Fibroblast of lung (primary cell): ENCODE data around the gene PEX11B. TPM values are rescaled to one million over a fixed set of nuclear protein-coding genes. Genes with fewer than 3 reads are reported as not detected.

Source experiments
- DNase-seq, 2 donors: peaks; one replicate each; pipeline versions ENCODE4 v3.0.0 to v3.0.0-alpha.2; 2010; ENCODE audit warnings: low read depth in 2 of 2
- H2AFZ ChIP-seq: 2 replicates; pipeline ENCODE4 v1.5.1; 2012; ENCODE audit warnings: low read length, control low read depth, inconsistent platforms
- H3K27ac ChIP-seq: 2 replicates; pipeline ENCODE4 v1.5.1; 2011; ENCODE audit warnings: low read length, control low read depth; ENCODE audit not compliant: insufficient read depth
- H3K27me3 ChIP-seq: 2 replicates; pipeline ENCODE4 v1.5.1; 2011; ENCODE audit warnings: mild to moderate bottlenecking, low read length; ENCODE audit not compliant: control insufficient read depth, insufficient read depth
- H3K36me3 ChIP-seq: 2 replicates; pipeline ENCODE4 v1.5.1; 2011; ENCODE audit warnings: low read length; ENCODE audit not compliant: control insufficient read depth, insufficient read depth
- H3K4me1 ChIP-seq: 2 replicates; pipeline ENCODE4 v1.5.1; 2011; ENCODE audit warnings: low read length; ENCODE audit not compliant: control insufficient read depth, insufficient read depth; ENCODE audit errors: extremely low read depth
- H3K4me2 ChIP-seq: 2 replicates; pipeline ENCODE4 v1.5.1; 2011; ENCODE audit warnings: low read length, control low read depth; ENCODE audit not compliant: insufficient read depth; ENCODE audit errors: extremely low read depth
- H3K4me3 ChIP-seq, 4 experiments: fragments of 200-600 bp in 1 of 4; sonication (generic) in 1 of 4; replicated peaks in 1 of 4; 2 replicates each; pipeline ENCODE4 v1.5.1; 2011 to 2016; ENCODE audit warnings: low read length in 4 of 4, low read depth in 3 of 4, mild to moderate bottlenecking in 3 of 4, control low read depth in 2 of 4, inconsistent platforms in 1 of 4, mixed read lengths in 1 of 4; ENCODE audit not compliant: insufficient read depth in 1 of 4; ENCODE audit errors: control extremely low read depth in 1 of 4
- H3K79me2 ChIP-seq: 2 replicates; pipeline ENCODE4 v1.5.1; 2012; ENCODE audit warnings: mild to moderate bottlenecking, low read length, inconsistent platforms; ENCODE audit not compliant: control insufficient read depth, insufficient read depth
- H3K9ac ChIP-seq: 2 replicates; pipeline ENCODE4 v1.5.1; 2011; ENCODE audit warnings: mild to moderate bottlenecking, low read length, control low read depth; ENCODE audit not compliant: insufficient read depth
- H3K9me3 ChIP-seq: 2 replicates; pipeline ENCODE4 v1.5.1; 2012; ENCODE audit warnings: low read depth, low read length; ENCODE audit not compliant: control insufficient read depth, insufficient read depth
- H4K20me1 ChIP-seq: 2 replicates; pipeline ENCODE4 v1.5.1; 2011; ENCODE audit warnings: low read length; ENCODE audit not compliant: control insufficient read depth, insufficient read depth; ENCODE audit errors: extremely low read depth
- CTCF ChIP-seq, 2 donors: IDR thresholded peaks in 1 of 2; conservative IDR thresholded peaks in 1 of 2; 1 replicate in 1 of 2; 2 replicates in 1 of 2; pipeline ENCODE4 v1.5.1; 2011 to 2012; ENCODE audit warnings: low read length in 2 of 2, control low read depth in 1 of 2, inconsistent platforms in 1 of 2, low read depth in 1 of 2, mild to moderate bottlenecking in 1 of 2
- EZH2 ChIP-seq: IDR thresholded peaks from 2 replicates; pipeline ENCODE4 v1.5.1; 2012; ENCODE audit warnings: low read length, control low read depth, mild to moderate bottlenecking; ENCODE audit errors: missing control alignments
- polyA plus RNA-seq, 2 donors: library from polyadenylated mRNA; depleted of rRNA in 1 of 2; stranded (reverse) in 1 of 2; unstranded in 1 of 2; fragments of >200 nt; gene quantifications; 2 replicates each; pipeline ENCODE4 v1.2.1, GENCODE V29; 2011 to 2012; ENCODE audit warnings: missing spikeins in 1 of 2
- total RNA-seq: library from RNA; depleted of rRNA; stranded (reverse); fragments of >200 nt; gene quantifications from 2 replicates; pipeline ENCODE4 v1.2.1, GENCODE V29; 2014

PEX11B gene
- total and polyA plus RNA-seq, 2 donors (not counting 1 experiment from before 2014, with no cell fraction given), result 28.2 to 34.3 TPM

GRCh38 chr1:145891143-145891542 lies 27.4 kb downstream of the PEX11B start:
- Histone ChIP-seq H3K79me2 (no peaks in the 10 kb centered on the region), H3K27ac (peak overlapping the region; percentile 90), H2AFZ (peak overlapping the region; percentile 22), H3K4me2 (no peak overlapping the region), H3K4me3 (no peak overlapping the region), H3K9me3 (no peaks in the 10 kb centered on the region), H3K4me1 (peaks cover 19% of the 10 kb centered on the region), H3K36me3 (no peaks in the 10 kb centered on the region), H3K9ac (no peak overlapping the region), H3K27me3 (no peaks in the 10 kb centered on the region), H4K20me1 (no peaks in the 10 kb centered on the region)
- peak; percentile 39 to 75 for DNase-seq
- no peak for TF ChIP-seq CTCF (conservative IDR thresholded peaks at IDR 0.05 in 1 of 2, IDR thresholded peaks at IDR 0.05 in 1 of 2; ENCODE audit: low read depth in 1 of 2, low read length in 2 of 2)
- TF ChIP-seq EZH2, result no peak

- TF ChIP-seq CTCF (conservative IDR thresholded peaks at IDR 0.05 in 1 of 2, IDR thresholded peaks at IDR 0.05 in 1 of 2; ENCODE audit: low read depth in 1 of 2, low read length in 2 of 2) (no peak), EZH2 (no peak)
- peak in 1 of 2 donors; percentile 21 for DNase-seq
- no peaks in the 10 kb centered on the region for H3K9me3 ChIP-seq
- H4K20me1 ChIP-seq, result no peaks in the 10 kb centered on the region
- no peak overlapping the region for H3K9ac ChIP-seq
- H3K4me1 ChIP-seq, result peaks cover 21% of the 10 kb centered on the region
- no peaks in the 10 kb centered on the region for H3K27me3 ChIP-seq
- no peak overlapping the region for H2AFZ ChIP-seq
- no peak overlapping the region for H3K4me2 ChIP-seq
- no peaks in the 10 kb centered on the region for H3K36me3 ChIP-seq
- H3K27ac ChIP-seq, result no peak overlapping the region
- H3K79me2 ChIP-seq, result no peaks in the 10 kb centered on the region
- H3K4me3 ChIP-seq, result no peak overlapping the region
Observed at GRCh38 chr1:145889722-145890121, 28.8 kb downstream of the PEX11B start.

- TF ChIP-seq EZH2 (no peak), CTCF (conservative IDR thresholded peaks at IDR 0.05 in 1 of 2, IDR thresholded peaks at IDR 0.05 in 1 of 2; ENCODE audit: low read depth in 1 of 2, low read length in 2 of 2) (no peak)
- H3K79me2 ChIP-seq, result no peaks in the 10 kb centered on the region
- H3K4me1 ChIP-seq, result peaks cover 15% of the 10 kb centered on the region
- no peak for DNase-seq
- no peak overlapping the region for H3K9ac ChIP-seq
- no peak overlapping the region for H3K4me3 ChIP-seq
- H2AFZ ChIP-seq, result no peak overlapping the region
- H3K27ac ChIP-seq, result no peak overlapping the region
- no peaks in the 10 kb centered on the region for H3K9me3 ChIP-seq
- H3K27me3 ChIP-seq, result peaks cover 3% of the 10 kb centered on the region
- H3K4me2 ChIP-seq, result no peak overlapping the region
- H3K36me3 ChIP-seq, result no peaks in the 10 kb centered on the region
- H4K20me1 ChIP-seq, result no peaks in the 10 kb centered on the region
Observed at GRCh38 chr1:145887631-145888030, 30.9 kb downstream of the PEX11B start.
